Bronchial epithelial cell (primary cell): ENCODE measurements around the gene APBA3. TPM values are rescaled to one million over a fixed set of nuclear protein-coding genes. Genes with fewer than 3 reads are reported as not detected.
A peak's percentile ranks its signal among the peaks of the same experiment; 100 is the strongest.

Experiments
- DNase-seq: peaks from one replicate; pipeline ENCODE4 v3.0.0-alpha.2; 2010; ENCODE audit warnings: low read depth
- FAIRE-seq: peaks from 2 replicates; lab custom pipeline; 2011; peaks lifted over from hg19 to GRCh38; lab: Jason Lieb, UNC
- H3K27me3 ChIP-seq: 2 replicates; pipeline ENCODE4 v1.5.1; 2011; ENCODE audit warnings: low read length; ENCODE audit not compliant: control insufficient read depth, insufficient read depth
- H3K36me3 ChIP-seq: 2 replicates; pipeline ENCODE4 v1.5.1; 2011; ENCODE audit warnings: low read length; ENCODE audit not compliant: control insufficient read depth, insufficient read depth
- H3K4me3 ChIP-seq: 2 replicates; pipeline ENCODE4 v1.5.1; 2011; ENCODE audit warnings: mild to moderate bottlenecking, low read depth, low read length, control low read depth
- total RNA-seq: library from RNA; depleted of rRNA; stranded (reverse); fragments of >200 nt; gene quantifications from 2 replicates; pipeline ENCODE4 v1.2.1, GENCODE V29; 2014
- TF ChIP-seq, protein P1 (sequence below): IDR thresholded peaks from 2 replicates; pipeline ENCODE4 v1.5.1; 2011; ENCODE audit warnings: mild to moderate bottlenecking, moderate library complexity, low read length, control low read depth, inconsistent platforms; ENCODE audit not compliant: insufficient read depth, severe bottlenecking

The APBA3 gene
- total RNA-seq, 1 donor from 2014 or later: 11.3 TPM

DNA sequence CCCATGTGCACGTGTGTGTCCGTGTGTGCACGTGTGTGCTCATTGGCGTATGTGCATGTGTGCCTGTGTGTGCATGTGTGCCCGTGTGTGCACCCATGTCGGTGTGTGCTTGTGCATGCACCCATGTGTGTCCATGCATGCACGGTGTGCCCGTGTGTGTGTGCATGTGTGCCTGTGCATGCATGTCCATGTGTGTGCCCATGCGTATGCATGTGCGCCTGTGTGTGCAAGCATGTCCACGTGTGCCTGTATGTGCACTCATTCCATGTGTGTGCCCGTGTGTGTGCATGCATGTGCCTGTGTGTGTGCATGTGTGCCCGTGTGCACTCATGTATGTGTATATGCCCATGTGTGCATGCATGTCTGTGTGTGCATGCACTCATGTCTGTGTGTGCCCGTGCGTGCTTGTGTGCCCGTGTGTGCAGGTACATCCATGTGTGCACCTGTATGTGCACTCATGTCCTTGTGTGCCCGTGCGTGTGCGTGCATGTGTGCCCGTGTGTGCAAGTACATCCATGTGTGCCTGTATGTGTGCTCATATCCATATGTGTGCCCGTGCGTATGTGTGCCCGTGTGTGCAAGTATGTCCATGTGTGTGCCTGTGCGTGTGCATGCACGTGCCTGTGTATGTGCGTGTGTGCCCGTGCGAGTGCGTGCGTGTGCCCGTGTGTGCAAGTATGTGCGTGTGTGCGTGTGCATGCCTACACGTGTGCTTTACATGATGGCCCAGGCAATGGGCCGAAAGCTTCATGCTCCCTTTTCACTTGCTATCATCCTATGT is 46.3 kb upstream of the APBA3 start:
- Histone ChIP-seq H3K36me3 (no peaks in the 10 kb centered on the region), H3K27me3 (no peaks in the 10 kb centered on the region)
- peak; percentile 95 for FAIRE-seq

GRCh38 chr19:3807131-3807480 is 45.6 kb upstream of the APBA3 start:
- TF ChIP-seq, protein P1, sequence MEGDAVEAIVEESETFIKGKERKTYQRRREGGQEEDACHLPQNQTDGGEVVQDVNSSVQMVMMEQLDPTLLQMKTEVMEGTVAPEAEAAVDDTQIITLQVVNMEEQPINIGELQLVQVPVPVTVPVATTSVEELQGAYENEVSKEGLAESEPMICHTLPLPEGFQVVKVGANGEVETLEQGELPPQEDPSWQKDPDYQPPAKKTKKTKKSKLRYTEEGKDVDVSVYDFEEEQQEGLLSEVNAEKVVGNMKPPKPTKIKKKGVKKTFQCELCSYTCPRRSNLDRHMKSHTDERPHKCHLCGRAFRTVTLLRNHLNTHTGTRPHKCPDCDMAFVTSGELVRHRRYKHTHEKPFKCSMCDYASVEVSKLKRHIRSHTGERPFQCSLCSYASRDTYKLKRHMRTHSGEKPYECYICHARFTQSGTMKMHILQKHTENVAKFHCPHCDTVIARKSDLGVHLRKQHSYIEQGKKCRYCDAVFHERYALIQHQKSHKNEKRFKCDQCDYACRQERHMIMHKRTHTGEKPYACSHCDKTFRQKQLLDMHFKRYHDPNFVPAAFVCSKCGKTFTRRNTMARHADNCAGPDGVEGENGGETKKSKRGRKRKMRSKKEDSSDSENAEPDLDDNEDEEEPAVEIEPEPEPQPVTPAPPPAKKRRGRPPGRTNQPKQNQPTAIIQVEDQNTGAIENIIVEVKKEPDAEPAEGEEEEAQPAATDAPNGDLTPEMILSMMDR: no peak
- FAIRE-seq: no peak
- no peak for DNase-seq
- Histone ChIP-seq H3K36me3 (no peaks in the 10 kb centered on the region), H3K27me3 (no peaks in the 10 kb centered on the region), H3K4me3 (no peak overlapping the region)

More for the DNA sequence above, 46.3 kb upstream of the APBA3 start:
- TF ChIP-seq, protein P1: no peak
- no peak overlapping the region for H3K4me3 ChIP-seq
- DNase-seq: no peak

DNA sequence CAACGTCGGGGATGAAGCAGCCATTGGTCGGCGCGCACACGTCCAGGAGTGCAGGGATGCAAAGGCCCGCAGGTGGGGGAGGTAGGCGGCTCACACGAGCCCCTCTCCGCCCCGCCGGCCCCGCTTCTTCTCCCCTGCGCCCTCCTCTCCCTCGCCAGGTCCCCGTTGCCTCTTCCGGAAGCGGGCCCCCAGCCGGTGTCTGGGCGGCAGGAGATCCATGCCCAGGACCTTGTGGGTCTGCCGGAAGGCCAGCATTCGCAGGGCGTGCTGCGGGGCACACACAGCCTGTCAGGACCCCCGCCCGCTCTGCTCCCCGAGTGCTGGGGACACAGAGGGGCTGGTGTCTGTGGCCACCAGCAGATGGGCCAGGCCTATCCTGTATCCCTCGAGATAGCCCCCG is 44.4 kb upstream of the APBA3 start:
- no peak for FAIRE-seq
- TF ChIP-seq, protein P1: no peak
- DNase-seq: no peak
- Histone ChIP-seq H3K4me3 (no peak overlapping the region), H3K36me3 (no peaks in the 10 kb centered on the region), H3K27me3 (peaks cover 5% of the 10 kb centered on the region)

DNA sequence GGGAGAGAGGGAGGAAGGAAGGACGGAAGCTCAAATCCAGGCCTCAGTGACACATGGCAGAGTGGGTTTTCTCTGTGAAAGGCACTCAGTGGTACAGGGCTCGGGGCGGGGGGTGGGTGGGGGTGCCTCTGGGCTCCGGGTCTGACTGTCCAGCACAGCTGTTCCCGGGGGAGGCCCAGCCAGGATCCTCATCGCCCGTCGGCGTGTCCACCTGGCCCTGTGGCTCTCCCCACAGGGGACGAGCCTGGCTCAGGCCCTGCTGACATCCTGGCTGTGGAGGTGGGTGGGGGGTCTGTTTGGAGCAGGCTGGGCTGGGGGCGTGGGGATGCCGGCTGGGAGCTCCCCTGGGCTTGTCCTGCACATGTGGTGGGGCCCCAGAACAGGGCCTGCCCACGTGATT is 42.9 kb upstream of the APBA3 start:
- no peak for FAIRE-seq

DNA sequence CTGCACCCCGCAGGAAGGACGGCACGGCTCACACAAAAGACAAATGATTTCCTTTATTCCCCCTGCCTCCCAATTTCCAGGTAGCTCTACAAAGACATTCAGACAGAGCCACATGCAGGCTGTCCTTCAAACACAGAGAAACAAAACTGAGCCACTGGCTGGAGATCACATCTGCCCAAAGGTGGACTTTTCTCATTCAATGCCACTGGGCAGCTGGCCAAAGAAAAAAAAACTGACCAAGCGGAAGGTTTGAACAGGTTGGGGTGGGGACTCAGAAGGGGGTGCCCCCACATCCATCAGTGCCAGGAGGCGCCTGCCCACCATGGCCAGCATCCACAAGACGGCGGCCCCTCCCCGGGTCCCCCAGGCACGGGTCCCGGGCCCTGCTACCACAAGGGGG is 42.5 kb upstream of the APBA3 start:
- Histone ChIP-seq H3K27me3 (peaks cover 5% of the 10 kb centered on the region), H3K36me3 (no peaks in the 10 kb centered on the region), H3K4me3 (no peak overlapping the region)
- FAIRE-seq (no peak), DNase-seq (no peak)
- TF ChIP-seq, protein P1: no peak

More for the DNA sequence above, 42.9 kb upstream of the APBA3 start:
- no peak for DNase-seq
- TF ChIP-seq, protein P1: no peak
- Histone ChIP-seq H3K4me3 (no peak overlapping the region), H3K27me3 (peaks cover 5% of the 10 kb centered on the region), H3K36me3 (no peaks in the 10 kb centered on the region)
